Endothelial cell of umbilical vein (primary cell): Measurements from ENCODE around the gene KRTAP6-1. TPM values are rescaled to one million over a fixed set of nuclear protein-coding genes. Genes with fewer than 3 reads are reported as not detected.

Experiments
- BruUV-seq: library from RNA; stranded (reverse); fragments of 400-500 nt; replicated peaks from 2 replicates; lab custom pipeline; 2021; lab: Mats Ljungman, UMichigan
- CTCF ChIA-PET: fragments of 300-600, 350-600 bp; sonication (Branson Sonifier 250); formaldehyde crosslinking; loops from one replicate; lab custom pipeline; 2021; ENCODE audit warnings: antibody characterized with exemption, inconsistent platforms; lab: Charles Lee
- POLR2A ChIA-PET: fragments of 300-600, 350-600 bp; sonication (Branson Sonifier 250); formaldehyde crosslinking; loops from one replicate; lab custom pipeline; 2021; ENCODE audit warnings: antibody characterized with exemption, inconsistent platforms; lab: Charles Lee
- DNase-seq: peaks from one replicate; pipeline ENCODE4 v3.0.0-alpha.2; 2011; ENCODE audit warnings: low read depth, low spot score
- FAIRE-seq: peaks from 2 replicates; lab custom pipeline; 2011; peaks lifted over from hg19 to GRCh38; lab: Jason Lieb, UNC
- H2AFZ ChIP-seq: 2 replicates; pipeline ENCODE4 v1.6.0; 2012; ENCODE audit warnings: low read depth, low read length, control low read depth, inconsistent platforms
- H3K27ac ChIP-seq: 2 replicates; pipeline ENCODE4 v1.5.1; 2011; ENCODE audit warnings: low read depth, mild to moderate bottlenecking, control low read depth, low read length, moderate library complexity; ENCODE audit not compliant: insufficient read depth
- H3K27me3 ChIP-seq, 2 experiments: 2 replicates each; pipeline versions ENCODE4 v1.6.0 to v1.6.1; 2011; ENCODE audit warnings: low read length in 2 of 2, mixed read lengths in 1 of 2; ENCODE audit not compliant: control insufficient read depth in 2 of 2, insufficient read depth in 2 of 2
- H3K36me3 ChIP-seq, 2 experiments: 2 replicates in 1 of 2; 3 replicates in 1 of 2; pipeline ENCODE4 v1.5.1; 2011; ENCODE audit warnings: low read length in 2 of 2, mild to moderate bottlenecking in 1 of 2, moderate library complexity in 1 of 2; ENCODE audit not compliant: control insufficient read depth in 2 of 2, insufficient read depth in 2 of 2; ENCODE audit errors: extremely low read depth in 1 of 2
- H3K4me1 ChIP-seq: 3 replicates; pipeline ENCODE4 v1.5.1; 2011; ENCODE audit warnings: mild to moderate bottlenecking, low read length; ENCODE audit not compliant: control insufficient read depth, insufficient read depth; ENCODE audit errors: extremely low read depth
- H3K4me2 ChIP-seq: 2 replicates; pipeline ENCODE4 v1.6.1; 2011; ENCODE audit warnings: low read length, control low read depth, mixed read lengths; ENCODE audit not compliant: insufficient read depth
- H3K4me3 ChIP-seq, 3 experiments: fragments of 200-600 bp in 1 of 3; sonication (generic), shearing (Covaris generic) in 1 of 3; replicated peaks in 1 of 3; 2 replicates each; pipeline ENCODE4 v1.5.1; 2011 to 2016; ENCODE audit warnings: control low read depth in 3 of 3, low read length in 3 of 3, mild to moderate bottlenecking in 2 of 3, inconsistent platforms in 1 of 3, low read depth in 1 of 3, moderate library complexity in 1 of 3; ENCODE audit not compliant: insufficient read depth in 1 of 3
- H3K79me2 ChIP-seq: 2 replicates; pipeline ENCODE4 v1.6.0; 2012; ENCODE audit warnings: low read length, inconsistent platforms; ENCODE audit not compliant: control insufficient read depth, insufficient read depth
- H3K9ac ChIP-seq: replicated peaks from 2 replicates; pipeline ENCODE3; 2011; ENCODE audit warnings: low read length, control low read depth; ENCODE audit not compliant: insufficient read depth; ENCODE audit errors: extremely low read depth
- H3K9me1 ChIP-seq: replicated peaks from 3 replicates; pipeline ENCODE4 v1.6.0; 2011; ENCODE audit warnings: mild to moderate bottlenecking, low read length; ENCODE audit not compliant: control insufficient read depth, insufficient read depth; ENCODE audit errors: extremely low read depth
- H3K9me3 ChIP-seq: replicated peaks from 2 replicates; pipeline ENCODE4 v1.5.1; 2012; ENCODE audit warnings: low read length, inconsistent platforms; ENCODE audit not compliant: control insufficient read depth, insufficient read depth
- H4K20me1 ChIP-seq: replicated peaks from 2 replicates; pipeline ENCODE3; 2011; ENCODE audit warnings: mild to moderate bottlenecking, low read length; ENCODE audit not compliant: control insufficient read depth, insufficient read depth; ENCODE audit errors: extremely low read depth
- FOS ChIP-seq: IDR thresholded peaks from 2 replicates; pipeline ENCODE4 v1.6.1; 2011; ENCODE audit warnings: mild to moderate bottlenecking, low read length, moderate library complexity, borderline replicate concordance; ENCODE audit not compliant: insufficient read depth
- GATA2 ChIP-seq: IDR thresholded peaks from 2 replicates; pipeline ENCODE4 v1.7.0; 2011; ENCODE audit warnings: low read depth, mild to moderate bottlenecking, moderate library complexity, mixed read lengths, low read length; ENCODE audit not compliant: insufficient read length, insufficient read depth
- MYC ChIP-seq: IDR thresholded peaks from one replicate; pipeline ENCODE4 v1.6.1; 2011; ENCODE audit warnings: mild to moderate bottlenecking, low read depth, low read length
- POLR2A ChIP-seq: IDR thresholded peaks from 2 replicates; pipeline ENCODE4 v1.6.1; 2012; ENCODE audit warnings: low read depth, mild to moderate bottlenecking, control low read depth, low read length
- POLR2AphosphoS5 ChIP-seq: IDR thresholded peaks from 2 replicates; pipeline ENCODE4 v1.6.1; 2012; ENCODE audit warnings: low read depth, mild to moderate bottlenecking, control low read depth, low read length, moderate library complexity; ENCODE audit not compliant: insufficient read depth
- dilution Hi-C: fragments of 300-500 bp; cut with MboI; formaldehyde crosslinking; loops from one replicate; pipeline ENCODE4 v1.15.0; 2019; ENCODE audit warnings: low sequenced_read_pairs; ENCODE audit not compliant: extremely low pct_ligation_motif_present
- intact Hi-C: fragments of 100-400 bp; cut with micrococcal nuclease; formaldehyde crosslinking; loops from one replicate; pipeline ENCODE4 v1.10.0; 2022
- polyA plus RNA-seq, 4 experiments: library from polyadenylated mRNA; depleted of rRNA in 3 of 4; stranded (reverse) in 3 of 4; unstranded in 1 of 4; fragments of >200 nt; gene quantifications; 2 replicates each; pipeline versions ENCODE4 v1.2.1 to v1.2.3, GENCODE V29; 2011 to 2012; ENCODE audit warnings: missing spikeins in 1 of 4
- total RNA-seq: library from RNA; stranded (reverse); gene quantifications from 2 replicates; pipeline ENCODE4 v1.2.3, GENCODE V29; 2021

Gene KRTAP6-1
- total and polyA plus RNA-seq, 2 donors (not counting 3 experiments of a cell fraction or from before 2014, with no cell fraction given): not detected

DNA sequence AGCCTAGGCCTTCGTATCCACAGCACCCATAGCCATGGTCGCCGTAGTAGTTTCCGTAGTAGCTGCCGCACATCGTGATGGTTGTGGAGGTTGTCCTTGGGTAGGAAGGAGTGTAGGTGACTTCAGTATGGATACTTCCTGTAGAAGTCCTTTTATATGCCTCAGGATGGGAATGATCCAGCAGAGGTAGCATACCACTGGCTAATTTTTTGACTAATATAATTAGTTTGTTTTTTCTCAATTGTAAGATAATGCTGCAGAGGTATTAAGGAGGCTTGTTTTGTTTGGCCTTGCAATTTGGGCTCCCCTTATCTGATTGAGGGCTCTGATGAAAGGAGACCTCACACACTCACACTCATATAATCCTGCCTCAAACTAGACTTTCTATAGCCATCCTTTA lies 14.9 kb downstream of the KRTAP6-1 start, which contains the start of gene KRTAP6-2:
Gene KRTAP6-2 (minus strand): TSS at position 101 of the 400 bp plus-strand sequence. CDS start 28 bp downstream, at position 73.
- Histone ChIP-seq H4K20me1 (no peaks in the 10 kb centered on the region), H3K79me2 (no peaks in the 10 kb centered on the region), H3K9ac (no peak within 1 kb of the TSS), H3K27ac (no peak within 1 kb of the TSS), H3K4me3 (no peak within 1 kb of the TSS), H3K4me2 (no peak within 1 kb of the TSS), H3K36me3 (no peaks in the 10 kb centered on the region), H3K9me3 (peaks cover 8% of the 10 kb centered on the region), H3K9me1 (no peaks in the 10 kb centered on the region), H3K27me3 (no peaks in the 10 kb centered on the region), H3K4me1 (no peaks in the 10 kb centered on the region), H2AFZ (no peak within 1 kb of the TSS)
- TF ChIP-seq GATA2: no peak
- TF ChIP-seq POLR2A: no peak
- TF ChIP-seq MYC: no peak
- BruUV-seq: no TSS peak
- DNase-seq: no peak
- dilution Hi-C loops: no loop called here
- CTCF ChIA-PET: no interaction called here
- intact Hi-C loops: no loop called here
- no peak for FAIRE-seq
- POLR2A ChIA-PET: no interaction called here

DNA sequence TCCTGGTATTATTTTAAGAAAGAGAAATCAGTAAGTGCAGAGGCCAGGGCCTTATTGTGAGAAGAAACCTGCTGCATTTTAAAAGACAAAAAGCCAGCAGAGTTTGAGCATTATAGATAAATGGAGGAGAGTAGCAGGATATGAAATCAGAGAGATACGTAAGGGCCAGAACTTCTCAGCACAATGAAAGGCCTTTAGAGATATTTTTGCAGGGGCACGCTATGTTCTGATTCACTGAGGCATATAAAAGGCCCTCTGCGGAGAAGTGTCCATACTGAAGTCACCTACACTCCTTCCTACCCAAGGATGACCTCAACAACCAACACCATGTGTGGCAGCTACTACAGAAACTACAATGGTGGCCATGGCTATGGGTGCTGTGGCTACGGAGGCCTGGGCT lies 21.6 kb downstream of the KRTAP6-1 start, which contains the start of gene KRTAP6-3:
Gene KRTAP6-3 (plus strand): TSS at position 301 of the 400 bp plus-strand sequence. CDS start 6 bp downstream, at position 307.
- no peaks in the 10 kb centered on the region for H3K79me2 ChIP-seq
- FAIRE-seq: no peak
- ChIA-PET CTCF (no interaction called here), POLR2A (no interaction called here)
- H3K36me3 ChIP-seq: no peaks in the 10 kb centered on the region
- H3K4me1 ChIP-seq: no peaks in the 10 kb centered on the region
- H3K4me2 ChIP-seq: no peak within 1 kb of the TSS
- no peak within 1 kb of the TSS for H3K9ac ChIP-seq
- no peaks in the 10 kb centered on the region for H4K20me1 ChIP-seq
- no TSS peak for BruUV-seq
- no peaks in the 10 kb centered on the region for H3K27me3 ChIP-seq
- intact Hi-C loops: no loop called here
- no peak for DNase-seq
- no peaks in the 10 kb centered on the region for H3K9me1 ChIP-seq
- TF ChIP-seq FOS: no peak
- TF ChIP-seq POLR2AphosphoS5: no peak
- no peak within 1 kb of the TSS for H3K27ac ChIP-seq
- dilution Hi-C loops: no loop called here
- H2AFZ ChIP-seq: no peak within 1 kb of the TSS
- no peak within 1 kb of the TSS for H3K4me3 ChIP-seq
- peaks cover 6% of the 10 kb centered on the region for H3K9me3 ChIP-seq
